Kasumi-1 (cell line): ENCODE data around the gene RHBDL1.

Source experiments
- DNase-seq, 2 experiments: peaks; one replicate each; lab custom pipeline; 2025; lab: John Stamatoyannopoulos, UW

The RHBDL1 gene

GRCh38 chr16:657487-657886, 18.0 kb upstream of the RHBDL1 start:
- DNase-seq = no peak

GRCh38 chr16:658679-659571, 16.5 kb upstream of the RHBDL1 start:
- no peak for DNase-seq

GRCh38 chr16:659618-660017, 15.9 kb upstream of the RHBDL1 start:
- DNase-seq = no peak

GRCh38 chr16:660132-660458, 15.4 kb upstream of the RHBDL1 start:
- DNase-seq = no peak

GRCh38 chr16:660459-661183, 14.8 kb upstream of the RHBDL1 start:
- DNase-seq = peak; percentile 62 to 67

- no peak for DNase-seq
Measured at GRCh38 chr16:661184-661821, 14.2 kb upstream of the RHBDL1 start.

GRCh38 chr16:662095-662494, 13.4 kb upstream of the RHBDL1 start:
- DNase-seq = no peak

- DNase-seq = no peak
Measured at GRCh38 chr16:662597-662996, 12.9 kb upstream of the RHBDL1 start.

GRCh38 chr16:666572-666971, 8.9 kb upstream of the RHBDL1 start:
- DNase-seq = no peak

- DNase-seq = no peak
Measured at GRCh38 chr16:667113-667779, 8.2 kb upstream of the RHBDL1 start.

- peak; percentile 59 to 72 for DNase-seq
Measured at GRCh38 chr16:667780-668518, 7.5 kb upstream of the RHBDL1 start, which contains the start of gene RHOT2. TSS of gene RHOT2 (plus strand) at chr16:668132. CDS start at chr16:668200, 68 bp downstream.

- DNase-seq = no peak
Measured at GRCh38 chr16:668519-669171, 6.8 kb upstream of the RHBDL1 start.

- no peak for DNase-seq
Measured at GRCh38 chr16:669666-670065, 5.8 kb upstream of the RHBDL1 start.

- no peak for DNase-seq
Measured at GRCh38 chr16:670485-671352, 4.8 kb upstream of the RHBDL1 start.

- no peak for DNase-seq
Measured at GRCh38 chr16:671353-672131, 3.9 kb upstream of the RHBDL1 start.

GRCh38 chr16:672371-672770, 3.1 kb upstream of the RHBDL1 start:
- no peak for DNase-seq

GRCh38 chr16:672851-673250, 2.6 kb upstream of the RHBDL1 start:
- DNase-seq = no peak

- no peak for DNase-seq
Measured at GRCh38 chr16:673399-673991, 2.0 kb upstream of the RHBDL1 start.
